GM06990 (cell line): ENCODE measurements around the gene TAF1B.

ENCODE experiments used
- DNase-seq: peaks from one replicate; pipeline ENCODE4 v3.0.0-alpha.2; 2011; ENCODE audit not compliant: insufficient read length; ENCODE audit errors: extremely low read depth
- H3K27me3 ChIP-seq: replicated peaks from 2 replicates; pipeline ENCODE4 v1.6.0; 2011; ENCODE audit warnings: low read length; ENCODE audit not compliant: control insufficient read depth, insufficient read depth
- H3K36me3 ChIP-seq: 2 replicates; pipeline ENCODE4 v1.5.1; 2011; ENCODE audit warnings: low read length; ENCODE audit not compliant: control insufficient read depth, insufficient read depth
- H3K4me3 ChIP-seq: replicated peaks from 2 replicates; pipeline ENCODE4 v1.5.1; 2011; ENCODE audit warnings: low read depth, mild to moderate bottlenecking, control low read depth, low read length
- CTCF ChIP-seq: IDR thresholded peaks from 2 replicates; pipeline ENCODE4 v1.5.1; 2011; ENCODE audit warnings: low read length, control low read depth, mild to moderate bottlenecking, inconsistent platforms; ENCODE audit not compliant: insufficient read depth, poor library complexity, severe bottlenecking

TAF1B gene

GRCh38 chr2:9807056-9807455 lies 36.2 kb upstream of the TAF1B start:
- no peak for DNase-seq
- Histone ChIP-seq H3K36me3 (no peaks in the 10 kb centered on the region), H3K4me3 (no peak overlapping the region), H3K27me3 (no peaks in the 10 kb centered on the region)
- no peak for TF ChIP-seq CTCF

- H3K4me3 ChIP-seq, result no peak overlapping the region
- no peaks in the 10 kb centered on the region for H3K27me3 ChIP-seq
- no peaks in the 10 kb centered on the region for H3K36me3 ChIP-seq
- DNase-seq, result no peak
- no peak for TF ChIP-seq CTCF
Observed at GRCh38 chr2:9807555-9808305, 35.5 kb upstream of the TAF1B start.

- no peak for TF ChIP-seq CTCF
- Histone ChIP-seq H3K4me3 (no peak overlapping the region), H3K27me3 (no peaks in the 10 kb centered on the region), H3K36me3 (no peaks in the 10 kb centered on the region)
- no peak for DNase-seq
Observed at GRCh38 chr2:9808334-9809063, 34.8 kb upstream of the TAF1B start.

- Histone ChIP-seq H3K4me3 (no peak overlapping the region), H3K27me3 (no peaks in the 10 kb centered on the region), H3K36me3 (no peaks in the 10 kb centered on the region)
- no peak for TF ChIP-seq CTCF
- no peak for DNase-seq
Observed at GRCh38 chr2:9809064-9809356, 34.3 kb upstream of the TAF1B start.

- DNase-seq, result no peak
- H3K27me3 ChIP-seq, result no peaks in the 10 kb centered on the region
- H3K4me3 ChIP-seq, result no peak overlapping the region
- no peaks in the 10 kb centered on the region for H3K36me3 ChIP-seq
- TF ChIP-seq CTCF, result no peak
Observed at GRCh38 chr2:9809448-9810088, 33.7 kb upstream of the TAF1B start.
